Cardiac fibroblast (primary cell): ENCODE measurements around the gene PACSIN2.

ENCODE experiments used
- DNase-seq, 2 donors: peaks; one replicate each; pipeline versions ENCODE4 v3.0.0 to v3.0.0-alpha.2; 2010; ENCODE audit warnings: low read depth in 2 of 2
- H3K4me3 ChIP-seq, 2 donors: replicated peaks in 1 of 2; 1 replicate in 1 of 2; 2 replicates in 1 of 2; pipeline ENCODE4 v1.5.1; 2011; ENCODE audit warnings: low read depth in 2 of 2, low read length in 2 of 2, mild to moderate bottlenecking in 2 of 2, moderate library complexity in 1 of 2
- CTCF ChIP-seq: IDR thresholded peaks from one replicate; pipeline ENCODE4 v1.5.1; 2011; ENCODE audit warnings: low read depth, mild to moderate bottlenecking, low read length, inconsistent platforms

PACSIN2 gene

GRCh38 chr22:42825796-42826195 is 189.2 kb downstream of the PACSIN2 start:
- no peak for TF ChIP-seq CTCF
- no peak for DNase-seq
- H3K4me3 ChIP-seq = no peak overlapping the region

- no peak overlapping the region for H3K4me3 ChIP-seq
- DNase-seq = no peak
- TF ChIP-seq CTCF = no peak
Measured at GRCh38 chr22:42821386-42821785, 193.6 kb downstream of the PACSIN2 start.

- peak; percentile 36 for TF ChIP-seq CTCF
- H3K4me3 ChIP-seq = no peak overlapping the region
- peak; percentile 74 to 81 for DNase-seq
Measured at GRCh38 chr22:42820045-42820763, 194.7 kb downstream of the PACSIN2 start.
